ENCODE measurements around the gene ALOXE3. TPM values are rescaled to one million over a fixed set of nuclear protein-coding genes. Genes with fewer than 3 reads are reported as not detected.

The ALOXE3 gene
- polyA plus RNA-seq, 3 donors from 2014 or later = not detected

DNA sequence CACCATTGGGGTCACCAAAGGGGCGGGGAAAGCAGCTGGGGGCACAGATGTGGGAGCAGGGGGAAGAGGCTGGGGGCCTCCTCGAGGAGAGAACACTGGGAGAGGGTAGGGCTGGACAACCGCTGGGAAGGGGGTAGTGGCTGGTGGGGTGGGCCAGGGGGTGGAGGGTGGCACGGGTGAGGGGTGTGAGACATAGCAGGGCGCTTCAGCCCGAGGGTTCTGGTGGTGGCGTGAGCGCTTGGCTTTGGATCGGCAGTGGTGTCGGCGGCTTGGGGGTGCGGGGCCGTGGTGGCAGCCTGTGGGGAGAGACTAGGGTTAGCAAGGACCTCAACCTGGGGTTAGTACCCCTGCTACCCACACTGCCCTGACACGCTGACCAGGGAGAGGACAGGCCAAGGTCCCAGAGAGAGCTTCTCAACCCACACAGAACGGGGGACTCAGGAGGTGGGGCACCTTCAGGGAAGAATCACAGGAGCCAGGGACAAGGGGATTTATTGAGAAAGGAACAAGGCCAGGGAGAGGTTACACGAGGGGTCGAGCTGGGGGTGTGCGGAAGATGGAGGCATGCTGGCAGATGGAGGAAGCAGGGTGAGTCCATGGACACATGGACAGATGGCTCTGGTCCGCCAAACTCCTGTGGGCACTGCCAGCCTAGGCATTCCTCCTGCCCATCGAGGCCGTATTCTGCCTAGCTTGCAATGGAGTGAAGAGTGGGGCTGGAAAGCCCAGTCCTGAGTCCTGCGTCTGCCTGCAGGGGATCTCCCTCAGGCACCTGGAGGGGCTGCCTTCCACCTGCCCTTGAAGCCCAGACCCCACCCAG, 25.5 kb upstream of the ALOXE3 start:
- DNase-seq = peak in 1 of 3 donors; percentile 23
- peaks cover 6 to 28% (median 12%) of the 10 kb centered on the region in 3 donors for H3K36me3 Mint-ChIP-seq

DNA sequence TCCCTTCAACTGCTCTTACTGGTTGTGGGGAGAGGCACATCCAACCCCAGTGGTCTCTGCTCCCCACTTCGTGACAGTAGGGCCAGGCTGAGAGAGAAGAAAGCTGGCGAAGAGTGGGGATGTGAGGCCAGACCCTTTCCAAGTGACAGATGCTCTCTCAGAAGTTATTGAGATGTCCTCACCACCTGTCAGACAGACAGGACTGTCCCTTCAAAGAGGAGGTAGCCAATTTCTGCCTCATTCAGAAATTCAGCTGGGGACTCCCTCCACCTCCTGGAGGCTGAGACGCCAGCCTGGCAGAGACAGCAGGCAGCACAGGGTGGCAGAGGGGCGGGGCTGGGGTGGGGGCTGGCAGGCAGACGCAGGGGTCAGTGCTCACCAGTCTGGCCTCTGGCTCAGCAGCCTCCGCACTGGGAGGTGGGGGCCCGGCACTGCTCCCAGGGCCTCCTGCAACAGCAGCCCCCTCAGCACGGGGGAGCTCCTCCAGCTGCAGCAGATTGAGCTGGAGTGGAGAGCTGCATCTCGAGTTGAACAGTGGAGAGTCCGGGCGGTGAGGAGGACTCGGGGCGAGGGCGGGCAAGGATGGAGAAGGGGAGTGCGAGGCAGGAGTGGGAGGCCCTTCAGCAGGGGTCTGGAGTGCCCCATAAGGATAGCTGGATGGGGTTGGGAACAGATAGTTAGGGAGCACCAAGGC, 24.7 kb upstream of the ALOXE3 start:
- H3K4me1 Mint-ChIP-seq = peaks cover 0 to 2% of the 10 kb centered on the region in 2 donors
- no peak overlapping the region for H3K4me3 Mint-ChIP-seq
- peaks cover 36 to 39% (median 37%) of the 10 kb centered on the region in 3 donors for H3K27me3 Mint-ChIP-seq (ENCODE audit: low read depth in 3 of 3)
- peak overlapping the region in 1 of 6 donors; percentile 78 for H3K27ac Mint-ChIP-seq
- peaks cover 6 to 23% (median 12%) of the 10 kb centered on the region in 3 donors for H3K36me3 Mint-ChIP-seq
- H3K9me3 Mint-ChIP-seq = no peaks in the 10 kb centered on the region
- peak in 1 of 3 donors; percentile 7 for DNase-seq

More for the DNA sequence above, 25.5 kb upstream of the ALOXE3 start:
- Mint-ChIP-seq H3K9me3 (no peaks in the 10 kb centered on the region), H3K4me3 (peak overlapping the region in 1 of 5 donors; percentile 17), H3K27ac (peak overlapping the region in 1 of 6 donors; percentile 78), H3K4me1 (peaks cover 0 to 2% of the 10 kb centered on the region in 2 donors), H3K27me3 (ENCODE audit: low read depth in 3 of 3) (peaks cover 41 to 45% (median 42%) of the 10 kb centered on the region in 3 donors)

DNA sequence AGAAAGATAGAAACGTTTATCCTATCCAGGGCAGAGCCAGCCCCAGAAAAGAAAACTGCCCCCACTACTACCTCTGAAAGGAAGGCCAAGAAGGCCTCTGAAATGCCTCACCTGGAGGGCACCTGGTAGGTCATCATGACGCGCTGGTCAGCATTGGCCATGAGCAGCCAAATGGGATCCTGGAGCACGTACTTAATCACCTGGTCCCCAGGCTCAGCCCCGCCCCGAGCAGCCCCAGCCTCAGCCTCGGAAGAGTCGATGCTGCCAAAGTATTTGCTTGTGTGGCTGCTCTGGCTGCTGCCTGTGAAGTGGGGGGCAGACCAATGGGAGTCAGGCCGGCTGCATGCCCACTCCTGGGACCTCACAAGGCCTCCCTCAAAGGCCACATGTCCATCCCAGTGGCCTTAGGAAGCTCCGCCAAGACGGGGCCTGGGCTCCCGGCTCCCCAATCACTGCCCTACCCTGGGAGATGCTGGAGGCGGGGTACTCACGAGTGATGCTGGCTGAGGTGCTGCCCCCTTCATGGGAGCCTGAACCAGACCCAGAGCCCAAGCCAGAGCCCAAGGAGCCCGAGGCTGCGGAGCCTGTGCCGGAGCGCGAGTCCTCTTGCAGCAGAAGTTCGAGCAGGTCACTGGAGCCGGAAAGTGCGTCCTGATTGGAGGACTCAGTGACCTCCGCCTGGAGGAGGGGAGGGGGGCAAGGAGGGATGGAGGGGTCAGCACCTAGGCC, 24.0 kb upstream of the ALOXE3 start:
- Mint-ChIP-seq H3K27ac (peak overlapping the region in 1 of 6 donors; percentile 22), H3K4me1 (peaks cover 0 to 2% of the 10 kb centered on the region in 2 donors), H3K4me3 (no peak overlapping the region), H3K9me3 (no peaks in the 10 kb centered on the region), H3K27me3 (ENCODE audit: low read depth in 3 of 3) (peaks cover 32 to 35% (median 35%) of the 10 kb centered on the region in 3 donors), H3K36me3 (peaks cover 6 to 19% (median 8%) of the 10 kb centered on the region in 3 donors)
- DNase-seq = peak in 1 of 3 donors; percentile 11

DNA sequence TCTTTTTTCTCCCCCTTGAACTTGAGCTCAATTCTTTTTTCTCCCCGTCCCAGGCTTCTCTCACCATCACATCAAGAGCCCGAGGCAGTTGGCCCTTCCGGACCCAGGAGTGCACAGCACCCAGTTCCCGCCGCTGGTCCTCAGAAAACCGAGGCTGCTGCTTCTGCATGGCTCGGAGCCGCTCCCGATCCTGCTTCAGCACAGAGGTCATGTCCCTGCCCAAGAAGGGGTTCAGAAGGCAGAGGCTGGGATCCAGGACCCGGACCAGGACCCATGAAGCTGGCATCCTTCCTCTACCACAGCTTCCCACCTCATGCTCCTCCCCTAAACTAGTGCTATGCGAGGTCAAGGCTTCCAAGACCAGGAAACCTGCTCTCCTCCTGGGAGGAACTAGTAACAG, 23.4 kb upstream of the ALOXE3 start:
- H3K9me3 Mint-ChIP-seq = no peaks in the 10 kb centered on the region
- no peak overlapping the region for H3K4me3 Mint-ChIP-seq
- peak overlapping the region in 1 of 6 donors; percentile 45 for H3K27ac Mint-ChIP-seq
- H3K4me1 Mint-ChIP-seq = peaks cover 0 to 1% of the 10 kb centered on the region in 2 donors
- H3K36me3 Mint-ChIP-seq = peaks cover 3 to 15% (median 5%) of the 10 kb centered on the region in 3 donors
- no peak for DNase-seq
- peaks cover 31 to 36% (median 32%) of the 10 kb centered on the region in 3 donors for H3K27me3 Mint-ChIP-seq (ENCODE audit: low read depth in 3 of 3)

DNA sequence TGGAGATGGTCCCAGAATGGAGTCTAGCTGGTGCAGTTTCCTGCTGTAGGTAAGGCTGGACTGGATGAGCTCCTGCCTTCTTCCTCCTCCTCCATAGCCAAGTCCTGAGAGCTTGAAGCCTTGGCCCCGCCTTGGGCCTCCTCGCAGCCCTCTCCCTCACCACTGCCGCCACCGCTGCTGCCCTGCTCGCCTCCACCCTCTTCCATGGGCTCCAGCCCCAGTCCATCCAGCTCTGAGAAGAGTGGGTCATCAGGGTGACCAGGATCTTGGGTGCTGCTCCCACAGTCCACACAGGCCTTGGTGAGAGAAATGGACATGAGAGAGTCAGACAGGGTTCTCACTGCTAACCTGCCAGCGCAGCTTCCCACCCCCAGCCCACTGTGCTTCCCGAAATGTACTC, 22.7 kb upstream of the ALOXE3 start:
- peak overlapping the region in 2 of 6 donors; percentile 53 to 63 for H3K27ac Mint-ChIP-seq
- peaks cover 0 to 8% (median 3%) of the 10 kb centered on the region in 3 donors for H3K36me3 Mint-ChIP-seq
- H3K9me3 Mint-ChIP-seq = no peaks in the 10 kb centered on the region
- H3K4me1 Mint-ChIP-seq = peaks cover 0 to 1% of the 10 kb centered on the region in 2 donors
- peaks cover 27 to 31% (median 30%) of the 10 kb centered on the region in 3 donors for H3K27me3 Mint-ChIP-seq (ENCODE audit: low read depth in 3 of 3)
- DNase-seq = no peak
- no peak overlapping the region for H3K4me3 Mint-ChIP-seq

DNA sequence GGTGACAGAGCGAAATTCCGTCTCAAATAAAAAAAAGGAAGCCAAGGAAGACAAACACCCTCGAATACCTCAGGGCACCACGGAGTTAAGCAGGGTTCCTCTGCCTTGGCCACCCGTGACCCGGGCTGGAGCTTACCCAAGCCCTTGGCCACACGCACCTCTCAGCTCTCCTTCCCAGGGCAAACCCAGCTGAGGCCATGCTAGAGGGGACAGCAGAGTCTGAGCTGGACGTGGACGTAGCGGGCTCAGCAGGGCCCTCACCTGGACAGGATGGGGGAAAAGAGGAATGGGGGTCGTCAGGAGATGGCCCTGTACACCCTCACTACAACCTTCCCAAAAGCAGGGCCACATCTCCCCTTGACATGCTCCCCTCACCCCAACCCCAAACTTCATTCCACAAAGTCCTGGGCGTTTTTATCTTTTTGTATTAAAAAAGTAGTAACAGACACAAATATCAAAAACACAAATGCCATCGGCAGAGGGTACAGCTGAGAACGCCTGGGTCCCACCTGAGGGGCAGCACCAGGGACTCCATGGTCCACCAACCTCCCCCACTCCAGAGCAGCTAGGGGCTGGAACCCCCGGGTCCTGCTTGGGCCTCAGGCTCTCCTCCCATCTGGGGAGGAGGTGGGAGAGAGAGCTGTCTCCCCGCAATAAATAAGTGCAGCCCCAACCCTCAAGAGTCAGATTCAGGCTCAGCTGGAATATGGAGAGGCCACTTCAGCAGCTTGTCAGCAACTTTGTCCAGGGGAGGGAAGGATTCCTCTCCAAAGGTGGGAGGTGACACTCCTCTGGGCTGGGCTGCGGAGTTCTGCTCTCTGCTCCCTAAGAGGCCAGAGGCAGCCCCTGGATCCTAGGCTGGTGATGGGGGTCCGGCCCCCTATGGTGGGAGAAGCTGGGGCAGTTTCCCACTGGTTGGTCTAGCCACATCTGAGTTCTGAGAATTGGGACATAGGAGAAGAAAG, 22.0 kb upstream of the ALOXE3 start:
- peaks cover 0 to 7% (median 3%) of the 10 kb centered on the region in 3 donors for H3K36me3 Mint-ChIP-seq
- H3K9me3 Mint-ChIP-seq = no peaks in the 10 kb centered on the region
- no peak overlapping the region for H3K4me3 Mint-ChIP-seq
- peaks cover 0 to 1% of the 10 kb centered on the region in 2 donors for H3K4me1 Mint-ChIP-seq
- DNase-seq = no peak
- H3K27me3 Mint-ChIP-seq (ENCODE audit: low read depth in 3 of 3) = peaks cover 27 to 31% (median 29%) of the 10 kb centered on the region in 3 donors
- peak overlapping the region in 2 of 6 donors; percentile 40 to 68 for H3K27ac Mint-ChIP-seq

DNA sequence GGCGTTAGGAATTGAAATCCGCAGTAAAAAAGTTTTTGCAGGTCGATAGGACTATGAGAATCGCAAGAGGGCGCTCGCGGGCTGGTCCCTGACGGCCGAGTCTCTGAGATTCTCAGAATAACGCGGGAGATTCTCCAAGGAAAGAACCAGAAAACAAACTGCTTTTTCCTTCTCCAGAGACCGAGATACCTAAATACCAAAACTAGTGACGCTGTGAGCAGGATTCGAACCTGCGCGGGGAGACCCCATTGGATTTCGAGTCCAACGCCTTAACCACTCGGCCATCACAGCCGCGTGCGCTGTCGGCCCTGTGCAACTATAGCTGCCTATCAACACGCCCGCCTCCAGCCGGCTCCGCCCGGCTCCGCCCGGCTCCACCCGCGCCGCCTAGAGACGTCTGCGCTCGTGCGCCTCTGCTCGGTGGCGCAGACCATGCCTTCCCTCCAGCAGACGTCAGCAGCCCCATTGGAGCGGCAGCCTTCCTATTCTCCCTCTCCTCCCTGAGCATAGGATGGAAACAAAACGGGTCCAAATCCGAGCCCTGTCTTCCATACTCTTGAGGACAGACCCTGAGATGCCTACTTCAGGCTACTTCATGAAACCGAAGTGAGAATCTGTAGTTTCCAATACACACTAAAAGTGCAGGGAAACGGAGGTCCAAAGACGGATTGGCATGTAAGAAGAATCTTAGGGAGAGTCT, 20.5 kb upstream of the ALOXE3 start:
- Mint-ChIP-seq H3K27me3 (ENCODE audit: low read depth in 3 of 3) (peaks cover 17 to 27% (median 22%) of the 10 kb centered on the region in 3 donors), H3K4me3 (no peak overlapping the region), H3K36me3 (peaks cover 0 to 3% (median 3%) of the 10 kb centered on the region in 3 donors)

DNA sequence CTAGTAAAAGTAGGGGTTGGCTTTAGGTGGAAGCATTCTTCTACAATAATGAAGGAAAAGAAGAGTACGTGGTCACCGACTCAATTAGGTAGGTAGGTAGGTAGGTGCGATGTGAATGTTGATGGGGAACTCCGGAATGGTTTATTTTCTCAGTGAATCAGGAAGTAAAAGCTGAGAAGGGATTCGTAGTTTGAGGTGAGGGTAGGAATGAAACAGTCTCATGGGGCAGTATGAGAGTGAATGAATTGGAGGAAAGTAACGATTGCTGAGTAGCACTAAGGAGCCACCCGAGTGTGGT, 20.0 kb upstream of the ALOXE3 start:
- H3K27ac Mint-ChIP-seq = no peak overlapping the region
- H3K36me3 Mint-ChIP-seq = peaks cover 0 to 3% (median 0%) of the 10 kb centered on the region in 3 donors
- peaks cover 12 to 23% (median 22%) of the 10 kb centered on the region in 3 donors for H3K27me3 Mint-ChIP-seq (ENCODE audit: low read depth in 3 of 3)
- peaks cover 0 to 1% of the 10 kb centered on the region in 2 donors for H3K4me1 Mint-ChIP-seq
- no peak for DNase-seq
- no peaks in the 10 kb centered on the region for H3K9me3 Mint-ChIP-seq
- H3K4me3 Mint-ChIP-seq = no peak overlapping the region

More for the DNA sequence above, 20.5 kb upstream of the ALOXE3 start:
- Mint-ChIP-seq H3K27ac (no peak overlapping the region), H3K9me3 (no peaks in the 10 kb centered on the region), H3K4me1 (peaks cover 0 to 1% of the 10 kb centered on the region in 2 donors)
- DNase-seq = peak; percentile 93 to 98 (median 98)

DNA sequence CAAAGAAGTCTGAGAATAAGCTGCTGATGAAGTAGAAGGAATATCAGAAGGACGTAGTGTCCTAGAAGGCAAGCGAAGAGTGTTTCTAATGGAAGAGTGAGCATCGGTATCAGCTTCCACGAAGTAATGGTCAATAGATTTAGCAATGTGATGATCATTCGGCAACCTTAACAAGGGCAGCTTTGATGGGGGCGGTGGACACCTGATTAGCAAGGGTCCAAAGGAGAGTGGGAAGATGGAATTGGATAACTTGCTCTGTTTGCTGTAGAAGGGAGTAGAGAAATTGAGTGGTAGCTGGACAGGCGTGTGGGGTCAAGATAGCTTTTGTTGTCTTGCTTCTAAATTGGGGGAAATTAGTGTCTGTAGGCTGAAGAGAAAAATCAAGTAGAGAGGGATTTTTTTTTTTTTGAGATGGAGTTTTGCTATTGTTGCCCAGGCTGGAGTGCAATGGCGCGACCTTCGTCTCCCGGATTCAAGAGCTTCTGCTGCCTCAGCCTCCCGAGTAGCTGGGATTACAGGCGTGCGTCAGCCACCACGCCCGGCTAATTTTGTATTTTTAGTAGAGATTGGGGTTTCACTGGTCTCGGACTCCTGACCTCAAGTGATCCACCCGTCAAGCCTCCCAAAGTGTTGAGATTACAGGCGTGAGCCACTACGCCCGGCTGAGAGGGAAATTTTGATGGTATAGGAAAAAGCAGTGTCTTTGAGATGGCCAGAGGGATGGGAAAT, 19.5 kb upstream of the ALOXE3 start:
- Mint-ChIP-seq H3K27me3 (ENCODE audit: low read depth in 3 of 3) (peaks cover 8 to 22% (median 20%) of the 10 kb centered on the region in 3 donors), H3K4me1 (peaks cover 0 to 1% of the 10 kb centered on the region in 2 donors), H3K36me3 (peaks cover 0 to 3% (median 0%) of the 10 kb centered on the region in 3 donors), H3K4me3 (no peak overlapping the region), H3K27ac (no peak overlapping the region), H3K9me3 (no peaks in the 10 kb centered on the region)
- DNase-seq = no peak

DNA sequence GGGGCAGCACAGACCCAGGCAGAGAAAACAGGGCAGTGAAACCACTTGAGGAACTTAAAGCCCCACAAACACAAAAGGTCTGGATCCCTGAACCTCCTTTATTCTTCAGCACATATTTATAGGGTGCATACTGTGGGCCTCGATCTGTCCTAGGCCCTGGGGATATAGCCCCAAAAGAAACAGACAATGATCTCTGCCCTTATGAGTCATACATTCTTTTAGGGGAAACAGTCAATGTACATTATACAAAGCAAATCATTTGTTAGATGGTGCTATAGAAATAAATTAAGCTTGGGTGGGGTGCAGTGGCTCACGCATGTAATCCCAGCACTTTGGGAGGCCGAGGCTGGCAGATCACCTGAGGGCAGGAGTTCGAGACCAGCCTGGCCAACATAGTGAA, 15.6 kb upstream of the ALOXE3 start:
- Mint-ChIP-seq H3K27ac (no peak overlapping the region), H3K9me3 (no peaks in the 10 kb centered on the region), H3K4me1 (peaks cover 0 to 1% of the 10 kb centered on the region in 2 donors), H3K27me3 (ENCODE audit: low read depth in 3 of 3) (peaks cover 3 to 8% (median 6%) of the 10 kb centered on the region in 3 donors), H3K4me3 (no peak overlapping the region), H3K36me3 (no peaks in the 10 kb centered on the region)
- DNase-seq = no peak

DNA sequence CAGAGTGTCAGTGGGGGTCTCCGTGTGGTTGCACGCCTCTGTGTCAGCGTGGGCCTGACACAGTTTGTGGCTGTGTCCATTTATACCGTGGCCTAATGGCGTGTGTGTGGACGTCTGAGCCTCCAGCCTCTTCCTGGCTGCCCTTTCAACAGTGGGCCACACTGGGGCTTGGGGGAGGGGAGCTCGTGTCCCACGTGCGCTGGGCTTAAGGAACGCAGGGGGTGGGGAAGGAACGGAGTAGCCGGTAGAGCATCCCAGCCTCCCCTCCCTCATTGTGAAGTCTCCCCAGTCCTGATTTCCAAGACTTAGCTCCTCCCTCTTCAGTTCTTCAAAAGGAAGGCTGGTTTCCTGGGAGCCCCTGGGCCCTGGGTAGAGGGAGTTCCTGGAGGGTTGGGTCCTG, 15.1 kb upstream of the ALOXE3 start:
- Mint-ChIP-seq H3K36me3 (no peaks in the 10 kb centered on the region), H3K4me1 (peaks cover 0 to 1% of the 10 kb centered on the region in 2 donors), H3K9me3 (no peaks in the 10 kb centered on the region), H3K27me3 (ENCODE audit: low read depth in 3 of 3) (peaks cover 3 to 8% (median 7%) of the 10 kb centered on the region in 3 donors), H3K4me3 (no peak overlapping the region), H3K27ac (no peak overlapping the region)
- no peak for DNase-seq

Measured in immature natural killer cell (primary cell).